T-helper 1 cell (primary cell): ENCODE measurements around the gene PRORP.
"Not testable (repeated sequence)": the region's sequence is repeated elsewhere in the genome, so short reads cannot be mapped to it uniquely, and the experiment has no call there.

Source experiments
- DNase-seq, 5 donors: peaks; one replicate each; pipeline ENCODE4 v3.0.0-alpha.2; 2012 to 2020

The PRORP gene

DNA sequence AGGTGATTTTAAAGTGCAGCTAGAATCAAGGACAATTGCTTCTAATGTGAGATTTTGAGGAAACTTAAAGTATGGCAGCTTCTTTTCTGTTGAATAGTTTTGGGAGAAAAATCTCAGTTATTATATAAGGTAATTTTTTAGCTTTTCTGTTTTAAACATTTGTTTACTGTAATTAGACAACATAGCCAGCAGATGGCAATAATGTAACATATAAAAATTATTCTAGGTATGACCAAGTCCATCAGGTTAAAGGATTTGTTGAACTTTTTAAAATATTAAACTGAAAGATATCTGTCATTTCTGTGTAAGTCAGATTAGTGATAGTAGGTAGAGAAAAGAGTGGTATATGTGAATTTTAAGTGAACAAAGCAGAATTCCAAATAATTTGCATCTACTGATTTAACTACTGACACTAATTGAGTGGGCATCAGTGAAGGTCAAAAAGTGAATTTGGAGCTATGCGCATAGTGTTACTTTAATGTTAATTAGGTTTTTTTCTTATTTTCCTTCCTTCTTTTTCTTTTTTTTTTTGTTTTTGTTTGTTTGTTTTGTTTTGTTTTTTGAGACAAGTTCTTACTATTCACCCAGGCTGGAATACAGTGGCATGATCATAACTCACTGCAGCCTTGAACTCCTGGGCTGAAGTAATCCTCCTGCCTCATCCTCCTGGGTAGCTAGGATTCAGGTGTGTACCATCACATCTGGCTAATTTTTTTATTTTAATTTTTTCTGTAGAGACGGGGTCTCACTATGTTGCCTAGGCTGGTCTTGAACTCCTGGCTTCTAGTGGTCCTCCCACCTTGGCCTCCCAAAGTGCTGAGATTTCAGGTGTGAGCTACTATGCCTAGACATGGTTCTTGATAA, 18.6 kb downstream of the PRORP start:
- no peak for DNase-seq

DNA sequence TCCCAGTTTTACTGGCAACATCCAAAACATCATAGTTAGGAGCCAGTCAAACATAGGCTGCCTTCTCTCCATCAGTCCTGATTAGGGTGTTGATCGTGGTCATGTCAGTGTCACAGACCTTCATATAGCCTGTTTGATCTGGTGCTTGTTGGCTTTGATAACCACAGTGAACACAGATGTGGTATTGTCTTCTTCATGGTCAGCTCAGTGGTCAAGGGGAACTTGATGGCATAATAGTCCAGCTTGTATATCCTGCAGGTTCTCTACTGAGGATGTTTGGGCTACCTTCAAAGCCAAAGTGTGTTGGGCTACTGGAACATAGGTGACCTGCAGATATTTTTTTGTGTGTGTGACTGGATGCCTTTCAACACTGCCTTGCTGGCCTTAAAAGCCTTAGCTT, 21.7 kb downstream of the PRORP start:
- DNase-seq, result no peak

GRCh38 chr14:35146711-35147149, 24.4 kb downstream of the PRORP start:
- no peak for DNase-seq

DNA sequence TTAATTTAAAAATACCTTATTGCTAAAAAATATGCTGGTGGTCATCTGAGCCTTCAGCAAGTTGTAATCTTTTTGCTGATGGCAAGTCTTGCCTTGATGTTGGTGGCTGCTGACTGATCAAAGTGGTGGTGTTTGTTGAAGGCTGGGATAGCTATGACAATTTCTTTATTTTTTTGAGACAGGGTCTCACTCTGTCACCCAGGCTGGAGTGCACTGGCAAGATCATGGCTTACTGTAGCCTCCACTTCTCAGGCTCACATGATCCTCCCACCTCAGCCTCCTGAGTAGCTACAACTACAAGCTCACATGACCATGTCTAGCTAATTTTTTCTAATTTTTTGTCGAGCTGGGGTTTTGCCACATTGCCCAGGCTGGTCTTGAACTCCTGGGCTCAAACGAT, 24.8 kb downstream of the PRORP start:
- no peak for DNase-seq

DNA sequence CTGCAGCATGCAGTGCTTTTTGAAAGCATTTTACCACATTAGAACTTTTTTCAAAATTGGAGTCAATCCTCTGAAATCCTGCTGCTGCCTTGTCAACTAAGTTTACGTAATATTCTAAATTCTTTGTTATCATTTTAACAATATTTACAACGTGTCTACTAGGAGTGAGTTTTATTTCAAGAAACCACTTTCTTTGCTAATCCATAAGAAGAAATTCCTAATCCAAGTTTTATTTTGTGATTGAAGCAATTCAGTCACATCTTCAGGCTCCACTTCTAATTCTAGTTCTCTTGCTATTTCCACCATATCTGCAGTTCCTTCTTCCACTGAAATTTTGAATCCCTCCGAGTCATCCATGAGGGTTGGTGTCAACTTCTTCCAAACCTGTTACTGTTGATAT, 25.4 kb downstream of the PRORP start:
- DNase-seq, result no peak

DNA sequence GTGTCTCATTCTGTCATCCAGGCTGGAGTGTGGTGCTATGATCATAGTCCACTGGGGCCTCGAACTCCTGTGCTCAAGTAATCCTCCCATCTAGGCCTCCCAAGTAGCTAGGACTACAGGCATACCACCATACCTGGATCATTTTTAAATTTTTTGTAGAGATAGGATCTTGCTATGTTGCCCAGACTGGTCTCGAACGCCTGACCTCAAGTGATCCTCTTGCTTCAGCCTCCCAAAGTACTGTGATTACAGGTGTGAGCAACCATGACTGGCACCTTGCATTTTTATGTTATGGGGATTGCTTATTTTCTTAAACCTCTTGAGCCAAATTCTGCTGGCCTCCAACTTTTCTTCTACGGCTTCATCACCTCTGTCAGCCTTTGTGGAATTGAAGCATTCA, 26.9 kb downstream of the PRORP start:
- no peak for DNase-seq

DNA sequence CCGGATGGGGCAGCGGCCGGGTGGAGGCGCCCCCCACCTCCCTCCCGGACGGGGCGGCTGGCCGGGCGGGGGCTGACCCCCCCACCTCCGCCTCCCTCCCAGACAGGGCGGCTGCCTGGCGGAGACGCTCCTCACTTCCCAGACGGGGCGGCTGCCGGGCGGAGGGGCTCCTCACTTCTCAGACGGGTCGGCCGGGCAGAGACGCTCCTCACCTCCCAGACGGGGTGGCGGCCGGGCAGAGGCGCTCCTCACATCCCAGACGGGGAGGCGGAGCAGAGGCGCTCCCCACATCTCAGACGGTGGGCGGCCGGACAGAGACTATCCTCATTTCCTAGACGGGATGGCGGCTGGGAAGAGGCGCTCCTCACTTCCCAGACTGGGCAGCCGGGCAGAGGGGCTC, 30.2 kb downstream of the PRORP start:
- DNase-seq, result not testable (repeated sequence)

DNA sequence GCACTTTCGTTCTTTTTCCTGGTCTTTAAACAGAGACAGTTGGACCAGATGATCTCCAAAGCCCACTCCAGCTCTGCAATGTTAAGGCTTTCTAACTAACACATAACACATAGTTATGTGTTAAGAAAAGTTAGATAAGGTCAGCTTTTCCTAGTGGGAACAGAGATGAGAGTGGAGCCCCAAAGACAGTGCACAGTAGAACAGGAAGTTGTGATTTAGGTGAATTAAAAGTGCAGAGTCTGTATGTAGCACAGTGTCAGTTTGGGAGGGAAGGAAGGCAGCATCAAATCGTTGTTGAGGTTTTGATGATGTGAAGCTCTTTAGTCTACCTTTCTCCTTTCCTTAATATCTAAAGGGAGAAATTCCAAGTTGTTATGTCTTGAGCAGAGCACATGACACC, 31.7 kb downstream of the PRORP start:
- no peak for DNase-seq

DNA sequence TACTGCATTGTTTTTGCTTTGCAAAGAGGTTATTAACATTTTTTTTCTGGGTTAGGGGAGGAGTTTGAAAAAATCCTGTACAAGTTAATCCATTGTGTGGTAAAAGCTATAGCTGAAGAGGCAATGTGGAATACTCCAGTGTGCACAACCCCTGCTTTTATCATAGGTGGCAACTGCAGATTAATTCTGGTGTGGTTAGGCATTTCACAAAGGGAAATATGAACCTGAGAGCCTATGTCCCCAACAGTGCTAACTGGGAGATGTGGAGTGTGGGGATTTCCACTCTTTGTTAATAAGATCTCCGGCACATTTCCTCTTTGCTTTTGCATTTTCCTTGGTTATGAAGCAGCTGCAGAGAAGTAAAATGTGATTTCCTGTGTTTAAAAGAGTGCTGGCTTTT, 33.6 kb downstream of the PRORP start:
- DNase-seq, result peak in 1 of 5 donors; percentile 20

GRCh38 chr14:35158491-35158890, 36.1 kb downstream of the PRORP start:
- DNase-seq, result no peak

DNA sequence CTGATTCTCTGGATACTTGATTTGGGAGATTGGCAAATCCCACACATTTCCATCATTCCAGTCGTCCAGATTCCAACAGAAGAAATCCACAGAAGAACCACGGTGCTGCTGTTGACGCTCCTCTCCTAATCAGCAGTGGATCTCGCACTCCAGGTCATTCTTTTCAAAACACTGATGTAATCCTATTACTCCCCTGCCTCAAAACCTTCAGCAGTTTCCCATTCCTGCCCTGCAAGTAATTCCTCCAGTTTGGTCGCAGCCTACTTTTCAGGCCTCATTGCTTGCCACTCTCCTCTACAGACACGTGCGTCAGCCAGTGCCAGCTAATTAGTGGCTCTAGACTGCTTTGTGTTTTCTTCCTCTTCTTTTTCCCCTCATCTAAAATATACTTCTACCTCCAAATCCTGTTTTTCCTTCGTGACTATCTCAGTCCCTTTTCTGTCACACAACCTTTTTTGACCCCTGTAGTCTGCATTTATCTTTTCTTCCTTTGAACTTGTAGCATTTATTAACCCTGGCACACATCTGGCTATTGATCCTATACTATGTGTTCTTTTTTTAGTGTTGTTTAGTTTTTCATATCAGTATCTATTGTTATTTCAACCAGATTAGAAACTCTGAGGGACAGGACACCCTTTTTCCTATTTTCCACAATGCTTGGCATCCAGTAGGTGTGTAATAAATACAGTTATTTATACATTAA, 36.8 kb downstream of the PRORP start:
- no peak for DNase-seq

- DNase-seq, result peak in 1 of 5 donors; percentile 23
Measured at GRCh38 chr14:35159742-35160409, 37.5 kb downstream of the PRORP start.

- peak in 1 of 5 donors; percentile 42 for DNase-seq
Measured at GRCh38 chr14:35161231-35161630, 38.9 kb downstream of the PRORP start.

DNA sequence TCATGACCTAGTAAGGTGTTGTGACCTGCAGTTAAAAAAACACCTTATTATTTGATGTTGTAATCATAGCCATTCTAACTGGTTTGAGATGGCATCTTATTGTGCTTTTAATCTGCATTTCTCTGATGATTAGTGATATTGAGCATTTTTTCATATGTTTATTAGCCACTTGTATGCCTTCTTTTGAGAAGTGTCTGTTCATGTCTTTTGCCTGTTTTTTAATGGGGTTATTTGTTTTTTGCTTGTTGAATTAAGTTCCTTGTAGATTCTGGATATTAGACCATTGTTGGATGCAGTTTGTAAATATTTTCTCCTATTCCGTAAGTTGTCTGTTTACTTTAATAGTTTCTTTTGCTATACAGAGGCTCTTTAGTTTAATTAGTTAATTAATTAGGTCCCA, 41.0 kb downstream of the PRORP start:
- no peak for DNase-seq

- no peak for DNase-seq
Measured at GRCh38 chr14:35164849-35165248, 42.5 kb downstream of the PRORP start.

- DNase-seq, result no peak
Measured at GRCh38 chr14:35167496-35167895, 45.1 kb downstream of the PRORP start.
